22Rv1 (cell line): ENCODE data around the gene DEAF1.

Source experiments
- CTCF ChIP-seq: fragments of 450-650 bp; IDR thresholded peaks from 2 replicates; pipeline ENCODE4 v1.5.1; 2017; ENCODE audit warnings: mild to moderate bottlenecking
- ZFX ChIP-seq: fragments of 450-650 bp; IDR thresholded peaks from 2 replicates; pipeline ENCODE4 v1.6.1; 2017; ENCODE audit warnings: antibody characterized with exemption, borderline replicate concordance

- TF ChIP-seq CTCF = no peak
- no peak for TF ChIP-seq ZFX
Observed at GRCh38 chr11:605286-606129, 89.5 kb downstream of the DEAF1 start.
